Neural cell (in vitro differentiated cells): ENCODE data around the gene SMIM9. TPM values are rescaled to one million over a fixed set of nuclear protein-coding genes. Genes with fewer than 3 reads are reported as not detected.

ENCODE experiments used
- H2AFZ ChIP-seq: fragments of 200-600, 300-800 bp; sonication (generic), shearing (Covaris generic); 2 replicates; pipeline ENCODE4 v1.6.0; 2014; ENCODE audit warnings: low read depth, mild to moderate bottlenecking, antibody characterized with exemption, low read length, moderate library complexity
- H3F3A ChIP-seq: fragments of 200-600 bp; shearing (Covaris generic); 2 replicates; pipeline ENCODE4 v1.6.1; 2016; ENCODE audit warnings: mild to moderate bottlenecking, moderate library complexity, mixed read lengths, antibody characterized with exemption, low read length; ENCODE audit not compliant: insufficient read depth, poor library complexity, severe bottlenecking
- H3K27ac ChIP-seq: fragments of 200-600, 300-800 bp; sonication (generic), shearing (Covaris generic); 2 replicates; pipeline ENCODE4 v1.5.1; 2014; ENCODE audit warnings: mild to moderate bottlenecking, low read length, moderate library complexity
- H3K27me3 ChIP-seq: fragments of 300-800, 200-600 bp; sonication (generic), shearing (Covaris generic); 2 replicates; pipeline ENCODE4 v1.6.0; 2014; ENCODE audit warnings: mild to moderate bottlenecking, low read depth, low read length, moderate library complexity; ENCODE audit not compliant: insufficient read depth
- H3K36me3 ChIP-seq: fragments of 300-800, 200-600 bp; sonication (generic), shearing (Covaris generic); 2 replicates; pipeline ENCODE4 v1.5.1; 2014; ENCODE audit warnings: mild to moderate bottlenecking, antibody characterized with exemption, low read length, moderate library complexity; ENCODE audit not compliant: insufficient read depth
- H3K4me2 ChIP-seq: fragments of 300-800, 200-600 bp; sonication (generic), shearing (Covaris generic); 2 replicates; pipeline ENCODE4 v1.6.0; 2014; ENCODE audit warnings: mild to moderate bottlenecking, low read length
- H3K4me3 ChIP-seq: fragments of 300-800, 200-600 bp; sonication (generic), shearing (Covaris generic); 2 replicates; pipeline ENCODE4 v1.5.1; 2014; ENCODE audit warnings: mild to moderate bottlenecking, low read length, moderate library complexity
- H3K79me2 ChIP-seq: fragments of 200-600 bp; shearing (Covaris generic); replicated peaks from 2 replicates; pipeline ENCODE4 v1.6.0; 2014; ENCODE audit warnings: mild to moderate bottlenecking, low read length, moderate library complexity; ENCODE audit not compliant: insufficient read depth
- H3K9ac ChIP-seq: fragments of 300-800, 200-600 bp; sonication (generic), shearing (Covaris generic); 2 replicates; pipeline ENCODE4 v1.6.1; 2016; ENCODE audit warnings: mild to moderate bottlenecking, low read length, mixed read lengths
- H3K9me2 ChIP-seq: fragments of 200-600 bp; shearing (Covaris generic); 2 replicates; pipeline ENCODE4 v1.6.1; 2016; ENCODE audit warnings: mild to moderate bottlenecking, low read length, mixed read lengths; ENCODE audit not compliant: insufficient read depth
- H3K9me3 ChIP-seq: fragments of 200-600, 300-800 bp; sonication (generic), shearing (Covaris generic); 2 replicates; pipeline ENCODE4 v1.6.1; 2016; ENCODE audit warnings: mild to moderate bottlenecking, mixed run types, low read length, moderate library complexity, mixed read lengths
- H4K20me1 ChIP-seq: fragments of 200-600 bp; shearing (Covaris generic); 2 replicates; pipeline ENCODE4 v1.6.1; 2016; ENCODE audit warnings: mild to moderate bottlenecking, mixed run types; ENCODE audit not compliant: insufficient read depth
- CTCF ChIP-seq: fragments of 450-650 bp; IDR thresholded peaks from 2 replicates; pipeline ENCODE4 v1.5.1; 2014; ENCODE audit warnings: antibody characterized with exemption, mild to moderate bottlenecking, moderate library complexity; ENCODE audit not compliant: poor library complexity, severe bottlenecking
- EP300 ChIP-seq: fragments of 450-650 bp; conservative IDR thresholded peaks from 2 replicates; pipeline ENCODE4 v1.6.1; 2014; ENCODE audit warnings: antibody characterized with exemption, mild to moderate bottlenecking, moderate library complexity; ENCODE audit not compliant: poor library complexity, severe bottlenecking
- EZH2 ChIP-seq: fragments of 200-600, 300-800 bp; shearing (Covaris generic), sonication (generic); IDR thresholded peaks from 2 replicates; pipeline ENCODE4 v1.6.1; 2014; ENCODE audit warnings: antibody characterized with exemption, low read length, borderline replicate concordance, mild to moderate bottlenecking; ENCODE audit not compliant: insufficient read depth, poor library complexity, severe bottlenecking
- MXI1 ChIP-seq: fragments of 450-650 bp; conservative IDR thresholded peaks from 2 replicates; pipeline ENCODE4 v1.6.1; 2014; ENCODE audit warnings: antibody characterized with exemption, mild to moderate bottlenecking; ENCODE audit not compliant: poor library complexity, severe bottlenecking
- RAD21 ChIP-seq: fragments of 450-650 bp; conservative IDR thresholded peaks from 2 replicates; pipeline ENCODE4 v1.6.1; 2014; ENCODE audit warnings: antibody characterized with exemption, mild to moderate bottlenecking, moderate library complexity
- REST ChIP-seq: IDR thresholded peaks from 2 replicates; pipeline ENCODE4 v1.6.1; 2012; ENCODE audit warnings: borderline replicate concordance
- SMC3 ChIP-seq: fragments of 450-650 bp; conservative IDR thresholded peaks from 2 replicates; pipeline ENCODE4 v1.6.1; 2014; ENCODE audit warnings: antibody characterized with exemption, mild to moderate bottlenecking, moderate library complexity; ENCODE audit not compliant: poor library complexity
- TAF1 ChIP-seq: IDR thresholded peaks from 2 replicates; pipeline ENCODE4 v1.6.1; 2012; ENCODE audit warnings: low read depth
- polyA plus RNA-seq: library from polyadenylated mRNA; depleted of rRNA; stranded (reverse); fragments of >200 nt; gene quantifications from 2 replicates; pipeline ENCODE4 v1.2.3, GENCODE V29; 2014

SMIM9 gene
- polyA plus RNA-seq, 1 donor from 2014 or later, result not detected

GRCh38 chrX:154829134-154829533 is 5.3 kb downstream of the SMIM9 start:
- Histone ChIP-seq H2AFZ (no peak overlapping the region), H3K79me2 (no peaks in the 10 kb centered on the region)
- no peak for TF ChIP-seq RAD21
- TF ChIP-seq CTCF, result no peak
- TF ChIP-seq REST, result no peak
- no peak for TF ChIP-seq SMC3
- no peak for TF ChIP-seq MXI1
- TF ChIP-seq EP300, result no peak
- TF ChIP-seq TAF1, result no peak
- TF ChIP-seq EZH2, result no peak

GRCh38 chrX:154828016-154828408 is 6.5 kb downstream of the SMIM9 start:
- Histone ChIP-seq H3K79me2 (no peaks in the 10 kb centered on the region), H3K27me3 (no peaks in the 10 kb centered on the region), H3K4me2 (no peak overlapping the region), H2AFZ (no peak overlapping the region), H3K9ac (no peak overlapping the region), H3K9me3 (no peaks in the 10 kb centered on the region), H4K20me1 (no peaks in the 10 kb centered on the region), H3K4me3 (no peak overlapping the region), H3K27ac (no peak overlapping the region), H3K9me2 (no peaks in the 10 kb centered on the region), H3F3A (no peaks in the 10 kb centered on the region), H3K36me3 (no peaks in the 10 kb centered on the region)
- TF ChIP-seq EP300, result no peak

More at GRCh38 chrX:154829134-154829533, 5.3 kb downstream of the SMIM9 start:
- Histone ChIP-seq H3F3A (no peaks in the 10 kb centered on the region), H3K36me3 (no peaks in the 10 kb centered on the region), H3K27me3 (no peaks in the 10 kb centered on the region), H3K4me3 (no peak overlapping the region), H3K4me2 (no peak overlapping the region), H4K20me1 (no peaks in the 10 kb centered on the region), H3K9me2 (no peaks in the 10 kb centered on the region), H3K27ac (no peak overlapping the region), H3K9ac (no peak overlapping the region), H3K9me3 (no peaks in the 10 kb centered on the region)
